AG04450 (cell line): ENCODE measurements around the gene ZNF346. TPM values are rescaled to one million over a fixed set of nuclear protein-coding genes. Genes with fewer than 3 reads are reported as not detected.

Experiments
- CTCF ChIA-PET: fragments of 300-600, 350-600 bp; formaldehyde crosslinking; extraction: SDS; loops from one replicate; lab custom pipeline; 2022; ENCODE audit warnings: antibody characterized with exemption, inconsistent platforms; lab: Charles Lee
- POLR2A ChIA-PET: fragments of 350-600 bp; formaldehyde crosslinking; extraction: SDS; loops from one replicate; lab custom pipeline; 2021; ENCODE audit warnings: antibody characterized with exemption, inconsistent platforms; lab: Yijun Ruan, JAX
- DNase-seq: peaks from one replicate; pipeline ENCODE4 v3.0.0-alpha.2; 2011; ENCODE audit warnings: low read depth, low spot score
- H3K27ac ChIP-seq: one replicate; pipeline ENCODE4 v1.5.1; 2012; ENCODE audit warnings: low read depth, low read length, control low read depth
- H3K27me3 ChIP-seq: one replicate; pipeline ENCODE4 v1.6.0; 2012; ENCODE audit warnings: low read length; ENCODE audit not compliant: control insufficient read depth, insufficient read depth
- H3K4me3 ChIP-seq: 2 replicates; pipeline ENCODE4 v1.5.1; 2011; ENCODE audit warnings: mild to moderate bottlenecking, low read depth, low read length, control low read depth
- H3K9me3 ChIP-seq: 2 replicates; pipeline ENCODE4 v1.5.1; 2012; ENCODE audit warnings: low read length; ENCODE audit not compliant: control insufficient read depth, insufficient read depth
- CTCF ChIP-seq: IDR thresholded peaks from 2 replicates; pipeline ENCODE4 v1.5.1; 2011; ENCODE audit warnings: low read depth, low read length, control low read depth, inconsistent platforms
- polyA plus RNA-seq: library from polyadenylated mRNA; depleted of rRNA; stranded (reverse); fragments of >200 nt; gene quantifications from 2 replicates; pipeline ENCODE4 v1.2.3, GENCODE V29; 2011

ZNF346 gene
- polyA plus RNA-seq, 1 experiment: 15.0 TPM

GRCh38 chr5:177003649-177004048 lies 18.8 kb upstream of the ZNF346 start:
- H3K4me3 ChIP-seq: no peak overlapping the region
- ChIA-PET POLR2A (no interaction called here), CTCF (interaction anchor here (2.4 kb wide), 1 partner anchor 343 kb away, joined by 7 read pairs; no protein-coding TSS in a partner anchor)
- TF ChIP-seq CTCF: no peak
- peaks cover 4% of the 10 kb centered on the region; the same call in 1 of the 2 replicates for H3K9me3 ChIP-seq
- no peak for DNase-seq
- no peak overlapping the region for H3K27ac ChIP-seq
- H3K27me3 ChIP-seq: no peaks in the 10 kb centered on the region

GRCh38 chr5:177004961-177005360 lies 17.5 kb upstream of the ZNF346 start:
- H3K4me3 ChIP-seq: peak overlapping the region; percentile 95
- TF ChIP-seq CTCF: no peak
- peaks cover 4% of the 10 kb centered on the region; the same call in 1 of the 2 replicates for H3K9me3 ChIP-seq
- H3K27ac ChIP-seq: no peak overlapping the region
- H3K27me3 ChIP-seq: no peaks in the 10 kb centered on the region
- no peak for DNase-seq
- ChIA-PET CTCF (interaction anchor here (0.9 to 2.4 kb wide), 6 partner anchors 8 to 344 kb away, joined by 3 to 9 read pairs (median 4); partner anchors contain the start of gene ZNF346), POLR2A (interaction anchor here (0.8 to 1.3 kb wide), 3 partner anchors 12 to 82 kb away, joined by 3 read pairs; partner anchors contain the start of gene FGFR4)

GRCh38 chr5:177005619-177006264 lies 16.8 kb upstream of the ZNF346 start:
- no peak for DNase-seq
- H3K9me3 ChIP-seq: peaks cover 4% of the 10 kb centered on the region; the same call in 1 of the 2 replicates
- H3K27ac ChIP-seq: peak overlapping the region; percentile 83
- ChIA-PET POLR2A (interaction anchor here (0.7 to 1.3 kb wide), 4 partner anchors 12 to 89 kb away, joined by 3 to 4 read pairs (median 3); partner anchors contain the start of gene FGFR4), CTCF (interaction anchor here (0.9 to 1.5 kb wide), 5 partner anchors 9 to 344 kb away, joined by 3 to 9 read pairs (median 3); partner anchors contain the start of gene ZNF346)
- peak overlapping the region; percentile 95 for H3K4me3 ChIP-seq
- H3K27me3 ChIP-seq: no peaks in the 10 kb centered on the region
- peak; percentile 61 for TF ChIP-seq CTCF

GRCh38 chr5:177006265-177006972 lies 16.1 kb upstream of the ZNF346 start, which contains the start of gene UIMC1:
UIMC1 (minus strand) TSS chr5:177006779; CDS start chr5:176982615, 24,164 bp downstream.
- no peak for TF ChIP-seq CTCF
- H3K9me3 ChIP-seq: peaks cover 4% of the 10 kb centered on the region; the same call in 1 of the 2 replicates
- ChIA-PET CTCF (interaction anchor here (1.2 to 1.5 kb wide), 3 partner anchors 10 to 345 kb away, joined by 3 to 9 read pairs (median 4); partner anchors contain the start of gene ZNF346), POLR2A (interaction anchor here (0.7 to 1.3 kb wide), 3 partner anchors 13 to 88 kb away, joined by 3 to 5 read pairs (median 4); partner anchors contain the start of gene FGFR4)
- no peaks in the 10 kb centered on the region for H3K27me3 ChIP-seq
- peak within 1 kb of the TSS; percentile 95 for H3K4me3 ChIP-seq
- DNase-seq: peak; percentile 78
- peak within 1 kb of the TSS; percentile 83 for H3K27ac ChIP-seq
